Activated CD8-positive, alpha-beta memory T cell treated with anti-CD3 and anti-CD28 coated beads for 36 hours (primary cell): Measurements from ENCODE around the gene DOCK2. TPM values are rescaled to one million over a fixed set of nuclear protein-coding genes. Genes with fewer than 3 reads are reported as not detected.
"Not testable (repeated sequence)": the region's sequence is repeated elsewhere in the genome, so short reads cannot be mapped to it uniquely, and the experiment has no call there.

Experiments
- CTCF ChIA-PET: fragments of 350-600 bp; sonication (Branson Sonifier 250); formaldehyde crosslinking; loops from one replicate; lab custom pipeline; 2021; ENCODE audit warnings: antibody characterized with exemption; lab: Charles Lee
- POLR2A ChIA-PET: fragments of 350-600 bp; sonication (Branson Sonifier 250); formaldehyde crosslinking; loops from one replicate; lab custom pipeline; 2021; ENCODE audit warnings: antibody characterized with exemption; lab: Charles Lee
- total RNA-seq, 2 experiments: library from RNA; stranded (reverse); gene quantifications; one replicate each; pipeline ENCODE4 v1.2.3, GENCODE V29; 2021

DOCK2 gene
- total RNA-seq, 2 experiments from 2014 or later = 168 to 174 TPM

GRCh38 chr5:169801781-169802180 is 164.7 kb downstream of the DOCK2 start:
- CTCF ChIA-PET = interaction anchor here (0.7 kb wide), 1 partner anchor 209 kb away, joined by 4 read pairs; no protein-coding TSS in a partner anchor
- POLR2A ChIA-PET = no interaction called here

- ChIA-PET POLR2A (no interaction called here), CTCF (no interaction called here)
These were observed 166.3 kb downstream of the DOCK2 start for GRCh38 chr5:169803077-169803981.

DNA sequence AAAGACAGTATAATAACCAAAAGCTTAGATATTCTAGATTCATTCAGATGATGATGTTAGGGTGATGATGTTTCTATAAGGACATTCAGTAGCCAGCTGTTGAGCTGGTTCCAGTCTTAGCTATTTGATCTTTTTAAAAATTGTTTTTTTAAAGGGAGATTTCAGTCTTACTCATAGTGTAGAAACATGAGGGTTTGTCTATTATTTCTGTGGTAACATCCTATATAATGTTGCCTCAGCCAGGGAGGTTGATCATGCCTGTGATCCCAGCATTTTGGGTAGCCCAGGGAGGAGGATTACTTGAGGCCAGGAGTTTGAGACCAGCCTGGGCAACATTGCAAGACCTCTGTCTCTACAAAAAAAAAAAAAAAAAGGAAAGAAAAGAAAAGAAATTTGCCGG is 167.8 kb downstream of the DOCK2 start:
- ChIA-PET CTCF (no interaction called here), POLR2A (interaction anchor here (0.7 kb wide), 1 partner anchor 230 kb away, joined by 4 read pairs; no protein-coding TSS in a partner anchor)

DNA sequence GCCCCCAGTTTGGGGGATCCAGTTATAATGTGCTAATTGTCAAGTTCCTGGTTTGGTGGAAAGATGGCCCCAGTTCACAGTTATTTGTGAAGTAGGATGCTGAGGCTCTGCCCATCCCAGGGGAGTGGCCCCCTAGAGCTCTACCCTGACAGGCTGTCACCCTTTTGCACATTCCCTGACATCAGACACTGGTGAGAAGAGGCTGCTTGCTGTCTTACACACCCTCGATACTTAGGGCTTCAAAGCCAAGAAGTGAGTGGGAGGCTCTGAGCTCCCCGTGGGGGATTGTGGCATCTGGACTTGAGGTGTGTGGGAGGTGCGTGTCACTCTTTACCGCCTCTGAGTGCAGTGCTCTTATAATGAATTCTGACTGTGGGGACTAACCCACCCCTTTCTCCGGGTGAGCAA is 168.5 kb downstream of the DOCK2 start:
- ChIA-PET POLR2A (interaction anchor here (0.6 kb wide), 1 partner anchor 71 kb away, joined by 8 read pairs; no protein-coding TSS in a partner anchor), CTCF (interaction anchor here (1.3 kb wide), 1 partner anchor 21 kb away, joined by 6 read pairs; no protein-coding TSS in a partner anchor)

DNA sequence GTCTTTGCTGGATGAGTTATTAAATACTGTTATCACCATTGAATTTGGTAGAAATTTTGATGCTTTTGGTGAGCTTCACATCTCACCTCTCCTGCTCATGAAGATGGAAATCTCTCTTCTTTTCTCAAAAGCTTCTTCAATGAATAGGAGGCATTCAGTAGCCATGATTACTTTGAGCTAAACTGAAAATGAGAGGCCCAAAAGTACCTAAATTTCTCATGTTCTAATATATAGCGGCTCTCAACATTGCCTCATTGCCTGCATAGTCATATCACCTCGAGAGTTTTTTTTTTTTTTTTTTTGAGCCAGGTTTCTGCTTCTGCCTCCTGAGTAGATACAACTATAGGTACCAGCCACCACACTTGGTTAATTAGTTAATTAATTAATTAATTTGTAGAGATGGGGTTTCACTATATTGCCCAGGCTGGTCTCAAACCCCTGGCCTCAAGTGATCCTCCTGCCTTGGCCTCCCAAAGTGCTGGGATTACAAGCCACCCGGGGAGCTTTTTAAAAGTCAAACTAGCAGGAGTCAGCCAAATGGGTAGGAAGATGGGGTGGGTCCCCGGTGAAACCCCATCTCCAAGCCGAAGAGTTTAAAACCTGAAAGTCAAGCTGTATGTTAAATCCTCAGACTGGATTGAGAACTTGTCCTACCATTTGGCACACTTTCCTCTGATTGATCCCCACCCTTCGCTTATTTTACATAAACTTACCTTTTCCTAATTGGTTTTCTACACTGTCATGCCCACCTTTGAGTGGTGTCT is 169.0 kb downstream of the DOCK2 start:
- ChIA-PET CTCF (interaction anchor here (1.3 kb wide), 1 partner anchor 21 kb away, joined by 6 read pairs; no protein-coding TSS in a partner anchor), POLR2A (interaction anchor here (0.6 kb wide), 1 partner anchor 71 kb away, joined by 8 read pairs; no protein-coding TSS in a partner anchor)

DNA sequence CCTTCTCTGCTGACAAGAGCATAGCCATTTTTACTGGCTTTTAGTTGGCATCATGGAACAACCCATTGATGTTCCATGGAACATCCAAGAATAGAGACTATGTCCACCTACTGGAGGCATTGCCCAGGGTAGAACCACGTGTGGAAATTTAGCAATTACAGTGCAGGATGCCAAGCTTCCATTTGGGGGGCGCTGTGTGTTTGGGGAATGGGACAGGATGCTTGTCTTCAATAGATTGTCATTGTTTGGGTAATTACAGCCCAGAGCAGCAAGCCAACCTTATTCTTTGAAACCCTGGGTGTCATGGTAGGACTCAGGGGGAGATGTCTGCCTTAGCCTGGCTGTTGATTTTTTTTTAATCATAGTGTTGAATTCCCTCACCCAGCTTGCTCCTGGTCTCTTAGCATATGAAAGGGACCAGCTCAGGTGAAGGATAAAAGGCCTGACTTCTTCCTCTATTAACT is 171.1 kb downstream of the DOCK2 start:
- ChIA-PET CTCF (no interaction called here), POLR2A (no interaction called here)

- CTCF ChIA-PET, POLR2A ChIA-PET: not testable (repeated sequence)
These were observed 171.8 kb downstream of the DOCK2 start for GRCh38 chr5:169808880-169809279.

DNA sequence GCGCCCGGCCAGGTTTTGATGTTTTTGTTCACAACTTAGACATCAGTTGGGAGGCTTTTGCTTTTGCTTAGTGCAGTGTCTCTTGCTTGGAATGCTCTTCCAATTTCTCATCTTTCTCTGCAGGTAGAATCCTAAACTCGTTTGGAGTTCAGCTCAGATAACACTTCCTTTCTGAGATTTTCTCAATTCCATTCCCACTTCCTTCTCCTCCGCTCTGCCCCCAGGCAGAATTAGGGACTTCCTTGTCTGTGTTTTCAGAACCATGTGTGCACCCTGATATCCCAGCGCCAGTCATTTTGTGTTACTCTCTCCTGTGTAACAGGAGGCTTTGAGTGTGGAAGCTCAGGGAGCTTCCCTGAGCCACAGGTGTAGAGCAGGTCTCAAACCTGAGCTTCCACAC is 172.2 kb downstream of the DOCK2 start:
- ChIA-PET CTCF (no interaction called here), POLR2A (no interaction called here)

DNA sequence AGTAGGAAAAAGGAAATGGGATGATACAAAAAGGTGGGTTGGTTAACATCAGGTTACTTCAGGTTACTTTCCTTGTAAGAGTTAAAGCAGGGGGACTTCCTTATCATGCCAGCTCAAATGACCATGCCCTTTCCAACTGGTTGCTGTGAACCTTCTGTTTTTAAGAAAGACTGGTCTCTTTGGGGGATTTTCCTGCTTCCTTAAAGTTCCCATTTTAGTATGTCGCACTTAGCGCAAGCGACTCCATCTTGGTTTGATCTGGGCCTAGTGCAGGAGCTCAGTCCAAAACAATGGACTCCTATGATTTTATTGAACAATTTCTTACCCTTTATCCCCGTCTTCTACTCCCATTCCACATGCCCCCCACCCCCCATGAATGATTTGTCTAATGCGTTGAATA is 173.4 kb downstream of the DOCK2 start:
- ChIA-PET POLR2A (interaction anchor here (0.6 kb wide), 1 partner anchor 83 kb away, joined by 4 read pairs; no protein-coding TSS in a partner anchor), CTCF (no interaction called here)

DNA sequence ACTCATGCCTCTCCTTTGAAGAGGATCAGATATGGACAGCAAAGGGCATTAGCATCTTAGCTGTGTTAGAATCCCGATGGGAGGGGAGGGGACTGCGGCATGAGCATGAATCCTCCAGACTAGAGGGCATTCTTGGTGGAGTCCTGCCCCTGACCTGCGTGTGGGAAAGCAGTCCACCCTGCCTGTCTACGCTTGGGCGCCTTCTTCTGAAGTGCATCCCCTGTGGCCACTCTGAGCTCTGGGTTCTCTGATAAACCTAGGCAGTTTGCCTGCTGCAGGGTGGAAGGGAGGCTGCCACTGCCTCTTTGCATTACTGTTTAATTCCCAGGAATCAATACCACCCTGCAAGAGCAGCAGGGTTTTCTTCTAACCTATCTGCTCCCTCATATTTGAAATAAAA is 173.9 kb downstream of the DOCK2 start:
- POLR2A ChIA-PET = no interaction called here
- CTCF ChIA-PET = no interaction called here

- POLR2A ChIA-PET = no interaction called here
- CTCF ChIA-PET = no interaction called here
These were observed 174.6 kb downstream of the DOCK2 start for GRCh38 chr5:169811680-169812079.

DNA sequence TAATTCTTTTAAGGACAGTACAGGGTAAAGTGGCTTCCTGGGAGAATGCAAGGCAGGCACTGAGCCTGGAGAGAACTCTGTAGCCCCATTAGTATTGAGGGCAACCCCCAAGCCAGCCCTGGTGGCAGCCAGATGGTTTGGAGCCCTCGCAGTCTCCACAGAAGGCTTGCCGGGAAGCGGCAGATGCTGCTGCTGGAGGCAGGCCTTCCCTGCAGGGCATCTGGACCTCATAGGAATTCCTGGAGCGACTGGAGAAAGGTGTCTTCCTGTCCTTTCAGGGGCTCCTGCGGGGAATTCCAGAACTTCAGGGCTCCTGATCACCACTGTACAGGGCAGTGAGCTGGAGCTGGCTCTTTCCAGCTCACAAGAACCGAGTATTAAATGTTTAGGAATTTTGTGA is 175.7 kb downstream of the DOCK2 start:
- POLR2A ChIA-PET = no interaction called here
- CTCF ChIA-PET = no interaction called here

DNA sequence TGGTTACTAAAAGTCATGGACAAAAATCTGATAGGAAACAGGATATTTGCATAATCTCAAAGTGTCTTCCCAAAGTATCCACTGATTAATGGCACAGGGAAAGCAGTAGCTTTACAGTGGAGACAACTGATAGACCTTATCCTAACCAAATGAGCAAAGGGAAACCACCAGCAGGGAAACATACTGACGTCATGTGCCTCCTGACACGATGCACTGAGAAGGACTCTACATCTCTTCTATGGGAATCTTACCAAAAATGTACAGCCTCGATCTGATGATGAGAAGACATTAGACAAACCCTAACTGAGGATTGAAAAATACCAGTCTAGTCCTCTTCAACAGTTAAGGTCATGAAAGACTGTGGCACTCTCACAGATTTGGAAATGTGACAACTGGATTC is 177.0 kb downstream of the DOCK2 start:
- POLR2A ChIA-PET = no interaction called here

GRCh38 chr5:169814522-169814921 is 177.4 kb downstream of the DOCK2 start:
- ChIA-PET POLR2A (no interaction called here), CTCF (no interaction called here)

More for the DNA sequence above, 177.0 kb downstream of the DOCK2 start:
- CTCF ChIA-PET = no interaction called here

- CTCF ChIA-PET = interaction anchor here (1.4 kb wide), 1 partner anchor 164 kb away, joined by 3 read pairs; the partner anchor contains the start of gene INSYN2B
- POLR2A ChIA-PET = no interaction called here
These were observed 180.0 kb downstream of the DOCK2 start for GRCh38 chr5:169817031-169817430.

DNA sequence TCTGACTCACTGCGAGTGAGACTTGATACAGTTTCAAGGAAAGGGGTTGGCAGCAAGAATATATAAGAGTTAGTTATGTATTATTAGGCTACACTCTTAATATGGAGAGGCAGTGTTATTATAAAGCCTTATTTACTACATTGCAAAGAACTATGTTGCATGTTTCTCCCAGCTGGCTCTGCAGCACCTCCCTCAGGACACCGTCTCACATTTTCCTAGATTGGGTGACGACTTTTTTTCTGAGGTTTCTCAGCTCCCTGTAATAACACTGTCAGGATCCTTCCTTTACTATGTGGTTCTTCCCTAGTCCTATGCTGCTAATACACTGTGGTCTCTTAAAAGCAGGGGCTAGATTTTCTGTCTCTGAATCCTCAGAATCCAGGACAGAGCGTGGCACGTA is 189.5 kb downstream of the DOCK2 start:
- ChIA-PET CTCF (interaction anchor here (1.1 kb wide), 1 partner anchor 21 kb away, joined by 6 read pairs; no protein-coding TSS in a partner anchor), POLR2A (no interaction called here)

DNA sequence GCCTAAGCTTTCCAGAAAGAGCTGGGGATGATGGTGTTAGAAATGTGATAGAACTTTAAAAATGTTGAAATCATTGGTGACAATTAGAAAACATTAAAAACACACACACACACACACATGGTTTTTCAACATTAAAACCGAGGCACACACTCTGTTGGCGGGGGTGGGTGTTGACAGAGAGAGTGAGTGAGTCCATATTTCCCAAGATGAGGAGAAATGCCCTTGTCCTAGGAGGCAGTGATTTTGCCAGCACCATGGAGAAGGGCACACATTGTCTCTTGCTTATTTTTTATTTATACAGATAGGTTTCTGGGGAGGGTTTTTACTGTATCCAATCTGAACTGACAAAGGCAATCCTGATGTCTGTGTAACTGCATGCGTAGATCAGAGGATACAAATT is 190.7 kb downstream of the DOCK2 start:
- POLR2A ChIA-PET = no interaction called here

DNA sequence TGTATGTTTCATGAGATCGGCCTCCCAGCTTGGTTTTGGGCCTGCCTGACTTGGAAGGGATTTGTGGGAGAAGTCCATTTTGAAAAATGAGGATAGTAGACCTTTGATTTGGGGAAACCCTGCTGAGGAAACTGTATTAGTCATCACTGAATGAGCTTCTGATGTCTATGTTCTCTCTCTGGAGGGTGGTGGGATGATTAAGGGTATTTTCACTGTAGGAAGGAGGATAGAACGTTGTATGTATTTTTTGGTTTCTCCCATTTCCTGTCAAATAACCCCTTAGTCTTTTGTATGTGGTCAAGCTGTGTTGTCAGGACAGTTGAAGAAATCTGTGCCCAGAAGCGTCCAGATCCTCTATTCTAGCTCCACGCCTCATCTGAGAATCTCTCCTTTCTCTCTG is 191.3 kb downstream of the DOCK2 start:
- POLR2A ChIA-PET = no interaction called here
- CTCF ChIA-PET = no interaction called here

More for the DNA sequence above, 190.7 kb downstream of the DOCK2 start:
- CTCF ChIA-PET = no interaction called here

DNA sequence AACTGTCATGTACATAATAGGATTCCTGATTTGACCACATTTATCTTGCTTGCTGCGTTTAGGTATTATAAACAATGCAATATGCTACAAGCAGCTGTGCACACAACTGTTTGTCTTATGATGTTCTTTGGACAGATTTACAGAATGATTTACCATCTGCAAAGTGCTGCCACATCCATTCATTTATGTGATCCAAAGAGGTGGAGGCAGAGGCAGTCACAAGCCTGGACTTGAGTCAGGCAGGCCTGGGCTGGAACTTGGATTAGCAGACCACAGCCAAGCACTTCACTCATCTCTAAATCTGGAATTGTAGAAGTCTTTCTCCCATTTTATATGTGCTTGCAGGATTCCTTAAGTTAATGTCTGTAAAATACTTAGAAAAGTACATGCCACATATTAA is 194.3 kb downstream of the DOCK2 start:
- ChIA-PET POLR2A (no interaction called here), CTCF (no interaction called here)

DNA sequence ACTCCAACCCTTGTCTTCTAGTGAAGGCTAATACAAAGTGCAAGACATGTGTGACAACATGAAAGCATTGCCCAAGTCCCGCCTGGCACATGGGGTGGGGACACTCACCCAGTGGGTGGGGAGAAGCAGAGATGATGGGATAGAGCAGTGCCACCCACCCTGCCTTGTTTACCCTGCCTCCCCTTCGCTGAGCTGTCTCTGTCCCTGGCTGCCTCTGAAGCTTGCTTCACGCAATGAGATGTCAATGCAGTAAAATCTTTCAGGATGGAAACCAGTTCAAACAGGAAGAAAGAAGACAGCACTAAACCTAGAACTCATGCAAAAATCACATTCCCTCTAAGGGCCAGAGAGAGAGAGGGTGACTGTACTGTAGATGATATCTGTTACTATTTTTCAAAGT is 195.2 kb downstream of the DOCK2 start:
- CTCF ChIA-PET = no interaction called here
- POLR2A ChIA-PET = no interaction called here
